Activated CD4-positive, CD25-positive, alpha-beta regulatory T cell (primary cell): Measurements from ENCODE around the gene RBM17.
"Not testable (repeated sequence)": the region's sequence is repeated elsewhere in the genome, so short reads cannot be mapped to it uniquely, and the experiment has no call there.

Experiments used
- DNase-seq, 4 experiments: peaks; one replicate each; lab custom pipeline; 2025; lab: John Stamatoyannopoulos, UW

Gene RBM17

GRCh38 chr10:6056411-6057135 lies 32.3 kb upstream of the RBM17 start:
- DNase-seq: no peak

GRCh38 chr10:6058682-6059475 lies 30.0 kb upstream of the RBM17 start:
- peak in 1 of 4 experiments; percentile 17 for DNase-seq

GRCh38 chr10:6059506-6059905 lies 29.3 kb upstream of the RBM17 start:
- DNase-seq: no peak

DNA sequence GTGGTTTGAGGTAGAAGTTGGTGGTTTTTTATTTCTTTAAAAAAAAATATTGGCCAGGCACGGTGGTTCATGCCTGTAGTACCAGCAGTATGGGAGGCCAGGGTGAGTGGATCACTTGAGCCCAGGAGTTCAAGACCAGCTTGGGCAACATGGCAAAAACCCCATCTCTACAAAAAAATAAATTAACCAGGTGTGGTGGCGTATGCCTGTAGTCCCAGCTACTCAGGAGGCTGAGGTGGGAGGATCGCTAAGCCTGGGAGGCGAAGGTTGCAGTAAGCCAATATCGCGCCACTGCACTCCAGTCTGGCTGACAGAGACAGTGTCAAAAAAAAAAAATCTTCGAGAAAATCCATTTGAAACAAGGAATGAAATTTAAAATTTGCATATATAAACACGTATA lies 27.8 kb upstream of the RBM17 start:
- no peak for DNase-seq

- peak; percentile 33 to 80 (median 63) for DNase-seq
These were observed 26.6 kb upstream of the RBM17 start, which contains the start of gene IL2RA for GRCh38 chr10:6062101-6062771. Gene IL2RA (minus strand): TSS chr10:6062367. CDS start chr10:6062151, 216 bp downstream.

DNA sequence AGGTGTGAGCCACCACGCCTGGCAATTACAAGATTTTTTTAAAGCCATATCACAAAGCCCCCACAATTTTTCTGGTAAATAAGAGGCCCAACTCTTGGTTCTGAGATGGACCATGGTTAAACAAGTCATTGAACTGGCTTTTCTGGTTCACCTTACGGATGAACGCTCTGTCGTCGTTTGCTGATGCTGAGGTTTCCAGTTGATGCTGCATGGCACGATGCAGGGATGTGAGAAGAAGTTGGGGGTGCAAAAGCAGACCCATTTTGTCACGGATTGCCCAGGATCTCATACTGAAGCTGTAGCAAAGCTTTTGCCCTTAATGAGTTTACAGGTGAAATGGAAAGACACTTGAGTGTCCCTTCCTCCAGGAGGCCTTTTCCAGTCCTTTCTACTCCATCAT lies 24.7 kb upstream of the RBM17 start:
- no peak for DNase-seq

DNA sequence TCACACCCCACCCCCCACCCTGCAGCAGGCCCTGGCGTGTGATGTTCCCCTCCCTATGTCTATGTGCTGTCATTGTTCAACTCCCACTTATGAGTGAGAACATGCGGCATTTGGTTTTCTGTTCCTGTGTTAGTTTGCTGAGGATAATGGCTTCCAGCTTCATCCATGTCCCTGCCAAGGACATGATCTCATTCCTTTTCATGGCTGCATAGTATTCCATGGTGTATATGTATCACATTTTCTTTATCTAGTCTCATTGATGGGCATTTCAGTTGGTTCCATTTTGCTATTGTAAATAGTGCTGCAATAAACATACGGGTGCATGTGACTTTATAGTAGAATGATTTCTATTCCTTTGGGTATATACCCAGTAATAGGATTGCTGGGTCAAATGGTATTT lies 24.1 kb upstream of the RBM17 start:
- not testable (repeated sequence) for DNase-seq

DNA sequence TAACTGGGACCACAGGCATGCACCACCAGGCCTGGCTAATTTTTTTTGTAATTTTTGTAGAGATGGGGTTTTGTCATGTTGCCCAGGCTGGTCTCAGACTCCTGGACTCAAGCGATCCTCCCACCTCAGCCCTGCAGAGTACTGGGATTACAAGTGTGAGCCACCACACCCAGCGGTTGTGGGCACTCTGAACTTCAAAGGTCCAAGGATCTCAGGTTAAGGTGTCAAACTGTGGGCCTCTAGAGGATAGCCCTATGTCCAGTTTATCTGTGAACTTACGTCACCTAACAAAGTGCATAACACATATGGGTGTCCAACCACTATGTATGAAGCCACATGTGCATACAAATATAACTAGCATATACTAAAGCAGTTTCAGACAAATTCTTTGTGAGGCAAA lies 23.4 kb upstream of the RBM17 start:
- DNase-seq: no peak

- no peak for DNase-seq
These were observed 23.0 kb upstream of the RBM17 start for GRCh38 chr10:6065835-6066234.

DNA sequence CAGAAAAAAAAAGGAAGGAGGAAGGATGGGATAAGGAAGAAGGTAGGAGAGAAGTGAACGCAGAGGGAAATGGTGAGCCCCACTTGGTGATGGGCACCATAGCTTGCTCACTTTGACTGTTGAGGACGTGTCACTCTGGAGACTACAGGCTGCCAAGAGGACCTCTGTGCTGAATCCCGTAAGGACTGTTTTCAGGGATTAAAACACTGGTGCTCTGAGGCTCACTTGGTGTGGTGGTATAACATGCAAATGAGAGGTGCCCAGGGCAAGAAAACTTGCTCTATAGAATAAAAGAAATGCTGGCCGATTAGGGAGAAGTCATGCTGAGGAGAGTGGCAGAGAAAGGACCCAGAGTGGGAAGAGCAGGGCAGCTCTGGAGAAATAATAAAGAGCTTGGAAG lies 21.4 kb upstream of the RBM17 start:
- no peak for DNase-seq

GRCh38 chr10:6068006-6068405 lies 20.8 kb upstream of the RBM17 start:
- DNase-seq: no peak

- DNase-seq: peak in 1 of 4 experiments; percentile 28
These were observed 20.4 kb upstream of the RBM17 start for GRCh38 chr10:6068422-6068821.

DNA sequence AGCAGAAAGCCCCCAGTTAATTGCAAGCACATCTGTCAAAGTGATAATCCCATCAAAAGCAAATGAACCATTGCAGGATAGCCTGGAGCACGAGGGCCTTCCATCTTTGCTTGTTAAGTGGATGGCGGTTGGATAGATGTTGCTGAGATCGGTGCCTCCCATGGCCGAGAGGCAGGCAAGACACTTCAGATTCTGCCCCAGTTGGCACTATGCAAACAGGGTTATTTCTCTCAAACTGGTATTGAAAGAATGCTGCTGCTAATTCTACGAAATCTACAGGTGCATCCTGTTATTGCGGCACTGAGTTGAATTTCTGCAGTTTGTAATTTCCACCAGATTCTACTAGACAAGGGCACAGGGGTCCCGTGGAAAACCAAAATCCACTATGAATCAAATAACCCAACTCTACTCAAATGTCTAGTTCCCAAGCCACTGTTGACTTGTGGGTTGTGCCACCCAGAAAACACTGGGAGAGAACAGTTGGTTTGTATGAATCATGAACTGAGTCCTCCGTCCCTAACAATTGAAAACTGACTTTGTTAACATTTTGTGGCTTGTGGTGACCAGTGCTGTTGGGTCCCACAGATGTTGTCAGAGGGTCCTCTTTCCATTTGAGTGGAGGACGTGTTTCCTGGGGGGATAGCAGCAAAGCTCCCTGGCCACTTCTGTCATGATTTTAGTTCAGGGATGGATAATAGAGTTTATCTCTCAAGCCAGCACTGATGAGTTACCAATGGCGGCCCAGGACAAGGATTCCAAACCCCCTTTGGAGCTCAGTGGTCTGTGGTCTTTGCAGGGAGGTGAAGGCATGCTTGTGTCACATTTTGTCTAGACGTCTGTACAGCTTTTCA lies 19.5 kb upstream of the RBM17 start:
- peak in 2 of 4 experiments; percentile 43 to 52 for DNase-seq

- peak in 2 of 4 experiments; percentile 37 to 66 for DNase-seq
These were observed 18.2 kb upstream of the RBM17 start for GRCh38 chr10:6070660-6071059.

DNA sequence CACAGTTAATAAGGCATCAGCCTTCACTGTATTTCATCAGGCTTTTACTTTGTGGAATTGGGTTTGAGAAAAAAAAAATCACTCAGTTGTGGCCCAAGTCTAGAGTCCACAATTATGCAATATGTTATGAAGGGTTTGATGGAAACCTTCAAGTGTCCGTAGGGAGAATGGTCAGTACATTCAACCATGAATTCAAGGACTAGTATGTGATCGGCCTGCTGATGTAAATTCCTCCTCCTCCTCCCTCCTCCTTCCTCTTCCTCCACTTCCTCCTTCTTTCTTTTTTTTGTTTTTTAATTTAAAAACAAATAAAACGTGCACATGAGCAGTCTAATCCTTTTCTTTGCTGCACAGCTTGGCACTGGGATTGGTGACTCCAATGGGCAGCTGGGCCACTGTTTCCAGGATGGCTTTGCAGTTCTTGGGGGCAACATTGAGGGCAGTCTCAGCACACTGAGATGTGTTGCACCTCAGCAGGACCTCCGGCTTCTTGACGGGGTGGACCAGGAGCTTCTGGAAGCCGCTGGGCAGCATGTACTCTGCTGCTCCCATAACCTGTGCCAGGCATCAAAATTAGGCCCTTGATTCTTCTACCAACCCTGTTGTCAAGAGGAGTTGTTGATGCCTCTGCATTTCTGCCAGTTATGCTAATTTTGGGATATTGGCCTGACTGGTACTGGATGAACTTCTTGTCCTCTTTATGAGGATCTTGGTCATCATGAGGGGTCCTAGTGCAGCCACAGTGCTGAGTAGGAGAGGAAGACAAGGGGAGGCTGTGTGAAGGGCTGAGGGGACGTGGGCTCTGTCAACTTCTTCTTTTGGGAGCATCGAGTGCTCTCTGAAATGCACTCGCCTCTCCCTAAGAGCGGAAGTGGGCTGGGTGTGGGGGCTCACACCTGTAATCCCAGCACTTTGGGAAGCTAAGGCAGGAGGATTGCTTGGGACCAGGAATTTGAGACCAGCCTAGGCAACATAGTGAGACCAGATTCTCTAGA lies 17.4 kb upstream of the RBM17 start:
- DNase-seq: no peak

- peak; percentile 26 to 36 (median 32) for DNase-seq
These were observed 16.5 kb upstream of the RBM17 start for GRCh38 chr10:6072215-6072934.

GRCh38 chr10:6074489-6075301 lies 14.1 kb upstream of the RBM17 start:
- peak in 1 of 4 experiments; percentile 16 for DNase-seq

DNA sequence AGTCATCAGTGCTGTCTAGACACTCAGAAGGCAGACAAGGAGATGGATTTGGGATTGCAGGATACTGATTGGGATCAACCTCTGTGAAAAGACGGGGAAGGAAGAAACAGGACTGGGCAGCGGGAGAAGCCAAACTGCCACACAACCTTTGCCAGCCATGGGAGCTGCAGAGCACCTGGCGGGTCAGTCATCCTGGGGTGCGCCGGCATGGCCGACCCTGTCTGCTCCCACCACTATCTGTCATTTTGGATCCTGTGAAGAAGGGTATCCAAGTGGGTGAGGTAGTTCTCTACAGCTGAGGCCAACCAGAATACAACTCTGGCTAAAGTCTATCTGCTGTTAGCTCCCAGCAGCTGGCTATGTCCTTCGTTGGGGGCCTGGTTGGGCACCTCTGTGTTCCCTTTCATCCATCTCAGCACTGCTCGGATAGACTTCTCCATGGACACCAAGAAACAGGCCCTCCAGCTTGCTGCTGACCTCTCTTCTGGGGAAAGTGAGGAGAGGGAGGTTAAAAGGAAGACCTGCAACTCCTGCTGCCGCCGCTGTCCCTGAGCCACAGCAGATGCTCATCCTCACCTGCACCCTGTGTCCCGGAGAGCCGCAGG lies 11.7 kb upstream of the RBM17 start:
- no peak for DNase-seq
